IMR-90 (cell line): ENCODE measurements around the gene LETM1.

Source experiments
- NFE2L2 ChIP-seq: fragments of 150-350 bp; IDR thresholded peaks from 2 replicates; pipeline ENCODE4 v1.6.1; 2016; ENCODE audit warnings: low read depth, mild to moderate bottlenecking, low read length
- POLR2A ChIP-seq: IDR thresholded peaks from 2 replicates; pipeline ENCODE4 v1.6.1; 2012; ENCODE audit warnings: mild to moderate bottlenecking, low read depth, low read length
- RCOR1 ChIP-seq: IDR thresholded peaks from 2 replicates; pipeline ENCODE4 v1.6.1; 2012; ENCODE audit warnings: mild to moderate bottlenecking, low read length, improper control_type of control experiment; ENCODE audit not compliant: insufficient replicate concordance
- TF ChIP-seq, protein P1 (sequence below): conservative IDR thresholded peaks from 2 replicates; pipeline ENCODE4 v1.5.1; 2012; ENCODE audit warnings: mild to moderate bottlenecking, low read depth, low read length, improper control_type of control experiment
- TF ChIP-seq, protein P2 (sequence below): fragments of 150-350 bp; IDR thresholded peaks from 2 replicates; pipeline ENCODE4 v1.6.1; 2016; ENCODE audit warnings: low read depth, mild to moderate bottlenecking, low read length, moderate library complexity, borderline replicate concordance
- TF ChIP-seq, protein P3 (sequence below): fragments of 150-350 bp; IDR thresholded peaks from 2 replicates; pipeline ENCODE4 v1.6.1; 2017; ENCODE audit warnings: mild to moderate bottlenecking, antibody characterized with exemption, low read length, low read depth

DNA sequence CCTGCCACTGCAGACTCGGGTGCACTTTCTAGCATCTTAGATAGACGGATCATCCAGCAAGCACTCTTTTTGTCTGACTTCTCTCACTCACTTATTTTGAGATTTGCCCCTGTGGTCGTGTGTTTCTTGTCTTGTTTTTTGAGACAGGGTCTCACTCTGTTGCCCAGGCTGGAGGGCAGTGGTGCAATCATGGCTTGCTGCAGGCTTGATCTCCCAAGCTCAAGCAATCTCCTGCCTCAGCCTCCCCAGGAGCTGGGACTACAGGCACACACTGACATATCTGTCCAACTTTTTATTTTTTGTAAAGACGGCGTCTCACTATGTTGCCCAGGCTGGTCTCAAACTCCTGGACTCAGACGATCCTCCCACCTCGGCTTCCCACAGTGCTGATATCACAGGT, 36.1 kb downstream of the LETM1 start:
- TF ChIP-seq POLR2A (no peak), NFE2L2 (no peak), RCOR1 (no peak)
- TF ChIP-seq, protein P1, sequence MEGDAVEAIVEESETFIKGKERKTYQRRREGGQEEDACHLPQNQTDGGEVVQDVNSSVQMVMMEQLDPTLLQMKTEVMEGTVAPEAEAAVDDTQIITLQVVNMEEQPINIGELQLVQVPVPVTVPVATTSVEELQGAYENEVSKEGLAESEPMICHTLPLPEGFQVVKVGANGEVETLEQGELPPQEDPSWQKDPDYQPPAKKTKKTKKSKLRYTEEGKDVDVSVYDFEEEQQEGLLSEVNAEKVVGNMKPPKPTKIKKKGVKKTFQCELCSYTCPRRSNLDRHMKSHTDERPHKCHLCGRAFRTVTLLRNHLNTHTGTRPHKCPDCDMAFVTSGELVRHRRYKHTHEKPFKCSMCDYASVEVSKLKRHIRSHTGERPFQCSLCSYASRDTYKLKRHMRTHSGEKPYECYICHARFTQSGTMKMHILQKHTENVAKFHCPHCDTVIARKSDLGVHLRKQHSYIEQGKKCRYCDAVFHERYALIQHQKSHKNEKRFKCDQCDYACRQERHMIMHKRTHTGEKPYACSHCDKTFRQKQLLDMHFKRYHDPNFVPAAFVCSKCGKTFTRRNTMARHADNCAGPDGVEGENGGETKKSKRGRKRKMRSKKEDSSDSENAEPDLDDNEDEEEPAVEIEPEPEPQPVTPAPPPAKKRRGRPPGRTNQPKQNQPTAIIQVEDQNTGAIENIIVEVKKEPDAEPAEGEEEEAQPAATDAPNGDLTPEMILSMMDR, result no peak
- TF ChIP-seq, protein P2, sequence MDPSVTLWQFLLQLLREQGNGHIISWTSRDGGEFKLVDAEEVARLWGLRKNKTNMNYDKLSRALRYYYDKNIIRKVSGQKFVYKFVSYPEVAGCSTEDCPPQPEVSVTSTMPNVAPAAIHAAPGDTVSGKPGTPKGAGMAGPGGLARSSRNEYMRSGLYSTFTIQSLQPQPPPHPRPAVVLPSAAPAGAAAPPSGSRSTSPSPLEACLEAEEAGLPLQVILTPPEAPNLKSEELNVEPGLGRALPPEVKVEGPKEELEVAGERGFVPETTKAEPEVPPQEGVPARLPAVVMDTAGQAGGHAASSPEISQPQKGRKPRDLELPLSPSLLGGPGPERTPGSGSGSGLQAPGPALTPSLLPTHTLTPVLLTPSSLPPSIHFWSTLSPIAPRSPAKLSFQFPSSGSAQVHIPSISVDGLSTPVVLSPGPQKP, result no peak
- TF ChIP-seq, protein P3, sequence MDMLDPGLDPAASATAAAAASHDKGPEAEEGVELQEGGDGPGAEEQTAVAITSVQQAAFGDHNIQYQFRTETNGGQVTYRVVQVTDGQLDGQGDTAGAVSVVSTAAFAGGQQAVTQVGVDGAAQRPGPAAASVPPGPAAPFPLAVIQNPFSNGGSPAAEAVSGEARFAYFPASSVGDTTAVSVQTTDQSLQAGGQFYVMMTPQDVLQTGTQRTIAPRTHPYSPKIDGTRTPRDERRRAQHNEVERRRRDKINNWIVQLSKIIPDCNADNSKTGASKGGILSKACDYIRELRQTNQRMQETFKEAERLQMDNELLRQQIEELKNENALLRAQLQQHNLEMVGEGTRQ, result no peak
